M059J (cell line): ENCODE data around the gene MEP1A. TPM values are rescaled to one million over a fixed set of nuclear protein-coding genes. Genes with fewer than 3 reads are reported as not detected.

Experiments
- DNase-seq: peaks from one replicate; pipeline ENCODE4 v3.0.0-alpha.2; 2012; ENCODE audit warnings: low read depth
- total RNA-seq: library from RNA; depleted of rRNA; stranded (reverse); fragments of >200 nt; shearing (Covaris generic); gene quantifications from 2 replicates; pipeline ENCODE4 v1.2.3, GENCODE V29; 2014

Gene MEP1A
- total RNA-seq, 1 experiment from 2014 or later = not detected

- no peak for DNase-seq
These were observed 17.0 kb upstream of the MEP1A start for GRCh38 chr6:46776070-46776712.

- no peak for DNase-seq
These were observed 15.5 kb upstream of the MEP1A start for GRCh38 chr6:46777476-46778346.

GRCh38 chr6:46781478-46782378 lies 11.5 kb upstream of the MEP1A start:
- DNase-seq = peak; percentile 70

- DNase-seq = no peak
These were observed 8.7 kb upstream of the MEP1A start for GRCh38 chr6:46784535-46784934.

GRCh38 chr6:46787871-46788540 lies 5.2 kb upstream of the MEP1A start:
- DNase-seq = no peak

GRCh38 chr6:46788791-46789190 lies 4.4 kb upstream of the MEP1A start:
- DNase-seq = peak; percentile 59

GRCh38 chr6:46789434-46790354 lies 3.5 kb upstream of the MEP1A start:
- DNase-seq = no peak

GRCh38 chr6:46790355-46790874 lies 2.8 kb upstream of the MEP1A start:
- no peak for DNase-seq

GRCh38 chr6:46792635-46793034 lies 554 bp upstream of the MEP1A start:
- no peak for DNase-seq

GRCh38 chr6:46794068-46794467 lies 879 bp downstream of the MEP1A start:
- DNase-seq = peak; percentile 57

GRCh38 chr6:46795816-46796215 lies 2.6 kb downstream of the MEP1A start:
- no peak for DNase-seq

- peak; percentile 61 for DNase-seq
These were observed 3.8 kb downstream of the MEP1A start for GRCh38 chr6:46796848-46797580.

- DNase-seq = peak; percentile 28
These were observed 6.5 kb downstream of the MEP1A start for GRCh38 chr6:46799657-46800056.

GRCh38 chr6:46808806-46809205 lies 15.6 kb downstream of the MEP1A start:
- DNase-seq = no peak

- DNase-seq = peak; percentile 69
These were observed 21.9 kb downstream of the MEP1A start for GRCh38 chr6:46815130-46815529.

GRCh38 chr6:46816626-46817025 lies 23.4 kb downstream of the MEP1A start:
- DNase-seq = peak; percentile 45

GRCh38 chr6:46819561-46819960 lies 26.4 kb downstream of the MEP1A start:
- DNase-seq = no peak

- no peak for DNase-seq
These were observed 28.3 kb downstream of the MEP1A start for GRCh38 chr6:46821458-46821881.

- no peak for DNase-seq
These were observed 35.8 kb downstream of the MEP1A start for GRCh38 chr6:46828939-46829338.
